ENCODE results near the gene MACROH2A2. TPM values are rescaled to one million over a fixed set of nuclear protein-coding genes. Genes with fewer than 3 reads are reported as not detected.

Gene MACROH2A2
- total and polyA plus RNA-seq, 2 donors (not counting 1 experiment from before 2014, with no cell fraction given), result not detected

DNA sequence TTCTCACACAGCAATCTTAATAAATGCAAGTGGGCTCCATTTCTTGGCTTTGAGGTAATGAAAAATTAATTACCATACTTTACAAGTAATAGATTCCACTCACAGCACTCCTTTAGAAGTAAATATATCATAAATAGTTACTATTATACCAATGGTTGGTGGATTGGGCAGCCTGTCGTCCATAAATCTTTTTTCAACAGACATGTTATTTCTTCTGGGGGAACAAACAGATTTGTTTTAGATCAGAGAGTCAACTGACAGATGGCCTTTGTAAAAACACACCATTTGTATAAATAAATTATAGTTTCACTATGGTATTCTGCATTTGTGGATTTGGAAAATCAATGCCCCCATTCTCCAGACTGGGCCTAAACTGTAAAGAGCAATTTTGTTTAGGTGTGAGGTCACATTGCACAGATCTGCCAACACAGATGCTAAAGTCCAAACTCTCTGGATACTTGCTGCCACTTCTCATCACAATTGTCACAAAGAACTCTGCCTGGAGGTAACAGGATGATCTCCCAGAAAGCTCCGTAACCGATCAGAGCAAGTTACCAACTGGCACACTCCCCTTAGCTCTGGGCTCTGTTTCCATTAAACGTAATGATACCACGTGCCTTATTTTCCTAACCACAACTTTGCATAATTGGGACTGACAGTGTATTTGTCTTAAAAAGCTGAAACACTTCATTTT lies 4.5 kb upstream of the MACROH2A2 start:
- Mint-ChIP-seq H3K9me3 (ENCODE audit: insufficient read depth) (no peaks in the 10 kb centered on the region), H3K4me3 (no peak overlapping the region), H3K27ac (no peak overlapping the region), H3K27me3 (peaks cover 33% of the 10 kb centered on the region), H3K4me1 (peaks cover 10% of the 10 kb centered on the region)
- ChIA-PET POLR2A (no interaction called here), CTCF (no interaction called here)
- H3K9ac ChIP-seq (ENCODE audit: low read length), result no peak overlapping the region
- intact Hi-C loops (cut with micrococcal nuclease), result no loop called here
- H3K4me2 ChIP-seq (replicated peaks; ENCODE audit: low read depth, low read length, poor library complexity, severe bottlenecking), result no peak overlapping the region
- no peak overlapping the region for H3K27ac ChIP-seq (ENCODE audit: low read length in 2 of 2)
- H2AFZ ChIP-seq (ENCODE audit: insufficient read depth, low read depth, low read length, poor library complexity, severe bottlenecking), result no peak overlapping the region
- H3K79me2 ChIP-seq (ENCODE audit: control insufficient read depth, insufficient read depth, low read length), result no peaks in the 10 kb centered on the region
- WGBS (ENCODE audit: insufficient coverage), result no CpG with 5 or more reads among the region's 5 CpGs
- no peak overlapping the region for H3K4me3 ChIP-seq (ENCODE audit: control extremely low read depth in 1 of 5, extremely low read depth in 1 of 5, insufficient read depth in 1 of 5, low read depth in 2 of 5, low read length in 4 of 5)
- H3K36me3 ChIP-seq (replicated peaks in 1 of 2; ENCODE audit: control extremely low read depth in 1 of 2, control insufficient read depth in 1 of 2, extremely low read depth in 1 of 2, insufficient read depth in 2 of 2, low read length in 1 of 2), result no peaks in the 10 kb centered on the region
- H3K9me3 ChIP-seq (ENCODE audit: control extremely low read depth in 1 of 3, control insufficient read depth in 2 of 3, insufficient read depth in 1 of 3, low read length in 2 of 3), result peaks cover 0 to 4% (median 1%) of the 10 kb centered on the region in 3 donors
- TF ChIP-seq EZH2 (IDR thresholded peaks at IDR 0.05; ENCODE audit: borderline replicate concordance, insufficient read depth, low read depth, low read length, poor library complexity, severe bottlenecking), result no peak
- TF ChIP-seq, protein P1, sequence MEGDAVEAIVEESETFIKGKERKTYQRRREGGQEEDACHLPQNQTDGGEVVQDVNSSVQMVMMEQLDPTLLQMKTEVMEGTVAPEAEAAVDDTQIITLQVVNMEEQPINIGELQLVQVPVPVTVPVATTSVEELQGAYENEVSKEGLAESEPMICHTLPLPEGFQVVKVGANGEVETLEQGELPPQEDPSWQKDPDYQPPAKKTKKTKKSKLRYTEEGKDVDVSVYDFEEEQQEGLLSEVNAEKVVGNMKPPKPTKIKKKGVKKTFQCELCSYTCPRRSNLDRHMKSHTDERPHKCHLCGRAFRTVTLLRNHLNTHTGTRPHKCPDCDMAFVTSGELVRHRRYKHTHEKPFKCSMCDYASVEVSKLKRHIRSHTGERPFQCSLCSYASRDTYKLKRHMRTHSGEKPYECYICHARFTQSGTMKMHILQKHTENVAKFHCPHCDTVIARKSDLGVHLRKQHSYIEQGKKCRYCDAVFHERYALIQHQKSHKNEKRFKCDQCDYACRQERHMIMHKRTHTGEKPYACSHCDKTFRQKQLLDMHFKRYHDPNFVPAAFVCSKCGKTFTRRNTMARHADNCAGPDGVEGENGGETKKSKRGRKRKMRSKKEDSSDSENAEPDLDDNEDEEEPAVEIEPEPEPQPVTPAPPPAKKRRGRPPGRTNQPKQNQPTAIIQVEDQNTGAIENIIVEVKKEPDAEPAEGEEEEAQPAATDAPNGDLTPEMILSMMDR (IDR thresholded peaks at IDR 0.05), result no peak
- H4K20me1 ChIP-seq (ENCODE audit: control insufficient read depth, insufficient read depth, low read length, poor library complexity, severe bottlenecking), result no peaks in the 10 kb centered on the region
- H3K4me1 ChIP-seq (ENCODE audit: control insufficient read depth in 2 of 2, insufficient read depth in 2 of 2, low read length in 2 of 2), result peaks cover 8 to 9% of the 10 kb centered on the region in 2 donors
- H3K27me3 ChIP-seq (replicated peaks in 1 of 4; ENCODE audit: control extremely low read depth in 1 of 4, control insufficient read depth in 3 of 4, insufficient read depth in 4 of 4, low read length in 3 of 4), result peaks cover 0 to 16% (median 13%) of the 10 kb centered on the region in 4 experiments
- no peak for DNase-seq
- ATAC-seq (ENCODE audit: low read depth), result no peak

DNA sequence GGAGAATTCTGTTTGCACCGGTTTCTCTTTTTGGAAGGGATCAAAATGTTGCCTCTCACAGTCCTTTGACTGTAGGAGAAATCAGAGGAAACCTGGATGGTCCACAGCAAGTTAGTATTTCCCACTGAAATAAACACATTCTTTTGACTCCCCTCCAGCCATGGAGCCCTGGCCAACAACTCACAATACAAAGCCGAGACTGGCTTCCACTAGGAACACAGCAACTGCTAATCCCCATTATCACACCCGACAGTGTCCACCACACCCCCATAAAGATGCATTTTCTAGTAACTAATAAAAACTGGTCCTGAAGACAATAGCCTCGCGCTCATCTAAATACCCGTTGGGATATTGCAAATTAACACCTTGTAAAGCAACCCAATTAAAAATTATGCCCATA lies 798 bp upstream of the MACROH2A2 start:
- no peaks in the 10 kb centered on the region for H3K9me3 Mint-ChIP-seq (ENCODE audit: insufficient read depth)
- no peak overlapping the region for H3K9ac ChIP-seq (ENCODE audit: low read length)
- 70% methylated on average over 6 of the region's 6 CpGs for WGBS (ENCODE audit: insufficient coverage)
- no peak overlapping the region for H2AFZ ChIP-seq (ENCODE audit: insufficient read depth, low read depth, low read length, poor library complexity, severe bottlenecking)
- DNase-seq, result no peak
- H3K4me3 ChIP-seq (ENCODE audit: control extremely low read depth in 1 of 5, extremely low read depth in 1 of 5, insufficient read depth in 1 of 5, low read depth in 2 of 5, low read length in 4 of 5), result no peak overlapping the region
- ChIA-PET POLR2A (no interaction called here), CTCF (no interaction called here)
- no peaks in the 10 kb centered on the region for H3K79me2 ChIP-seq (ENCODE audit: control insufficient read depth, insufficient read depth, low read length)
- no peak overlapping the region for H3K27ac ChIP-seq (ENCODE audit: low read length in 2 of 2)
- H4K20me1 ChIP-seq (ENCODE audit: control insufficient read depth, insufficient read depth, low read length, poor library complexity, severe bottlenecking), result no peaks in the 10 kb centered on the region
- ATAC-seq (ENCODE audit: low read depth), result no peak
- H3K27me3 Mint-ChIP-seq, result peaks cover 48% of the 10 kb centered on the region
- H3K27me3 ChIP-seq (replicated peaks in 1 of 4; ENCODE audit: control extremely low read depth in 1 of 4, control insufficient read depth in 3 of 4, insufficient read depth in 4 of 4, low read length in 3 of 4), result peaks cover 0 to 19% (median 13%) of the 10 kb centered on the region in 4 experiments
- H3K4me1 Mint-ChIP-seq, result peaks cover 10% of the 10 kb centered on the region
- TF ChIP-seq, protein P1 (IDR thresholded peaks at IDR 0.05), result no peak
- TF ChIP-seq EZH2 (IDR thresholded peaks at IDR 0.05; ENCODE audit: borderline replicate concordance, insufficient read depth, low read depth, low read length, poor library complexity, severe bottlenecking), result no peak
- H3K4me3 Mint-ChIP-seq, result no peak overlapping the region
- intact Hi-C loops (cut with micrococcal nuclease), result no loop called here
- H3K4me1 ChIP-seq (ENCODE audit: control insufficient read depth in 2 of 2, insufficient read depth in 2 of 2, low read length in 2 of 2), result peaks cover 8 to 10% of the 10 kb centered on the region in 2 donors
- no peaks in the 10 kb centered on the region for H3K36me3 ChIP-seq (replicated peaks in 1 of 2; ENCODE audit: control extremely low read depth in 1 of 2, control insufficient read depth in 1 of 2, extremely low read depth in 1 of 2, insufficient read depth in 2 of 2, low read length in 1 of 2)
- H3K4me2 ChIP-seq (replicated peaks; ENCODE audit: low read depth, low read length, poor library complexity, severe bottlenecking), result no peak overlapping the region
- H3K9me3 ChIP-seq (ENCODE audit: control extremely low read depth in 1 of 3, control insufficient read depth in 2 of 3, insufficient read depth in 1 of 3, low read length in 2 of 3), result peaks cover 0 to 1% (median 0%) of the 10 kb centered on the region in 3 donors
- no peak overlapping the region for H3K27ac Mint-ChIP-seq
